HepG2 (cell line): ENCODE data around the gene DUSP16. TPM values are rescaled to one million over a fixed set of nuclear protein-coding genes. Genes with fewer than 3 reads are reported as not detected.

ENCODE experiments used
- ATAC-seq: fragments of 200-7000 bp; cut with Tn5 transposase; 3 replicates; pipeline ENCODE4 v1.9.1; 2020; ENCODE audit warnings: mild to moderate bottlenecking, moderate library complexity
- BruUV-seq: library from RNA; stranded (reverse); fragments of 400-500 nt; replicated peaks from 2 replicates; lab custom pipeline; 2021; lab: Mats Ljungman, UMichigan
- CTCF ChIA-PET: fragments of 300-600 bp; formaldehyde crosslinking; extraction: SDS; loops from one replicate; lab custom pipeline; 2021; ENCODE audit warnings: low total read pairs, inconsistent platforms, low intra/inter-chr PET ratio; lab: Yijun Ruan, JAX
- POLR2A ChIA-PET: fragments of 350-600 bp; sonication (Branson Sonifier 250); formaldehyde crosslinking; loops from one replicate; lab custom pipeline; 2020; ENCODE audit warnings: antibody characterized with exemption, inconsistent platforms; lab: Yijun Ruan, JAX
- DNase-seq: peaks from one replicate; pipeline ENCODE4 v3.0.0-alpha.2; 2015; ENCODE audit warnings: low spot score
- FAIRE-seq: peaks from 3 replicates; lab custom pipeline; 2011; peaks lifted over from hg19 to GRCh38; lab: Jason Lieb, UNC
- H2AFZ ChIP-seq: one replicate; pipeline ENCODE4 v1.6.1; 2011; ENCODE audit warnings: low read length, inconsistent platforms
- H3K27ac ChIP-seq: fragments of 300-600 bp; 3 replicates; pipeline ENCODE4 v1.8.0; 2011; ENCODE audit warnings: mixed run types, mild to moderate bottlenecking, mixed read lengths, low read length, inconsistent platforms; ENCODE audit not compliant: insufficient read depth; ENCODE audit errors: extremely low read length
- H3K27me3 ChIP-seq, 2 experiments: fragments of 200-600 bp in 1 of 2; 2 replicates in 1 of 2; 3 replicates in 1 of 2; pipeline versions ENCODE4 v1.6.0 to v1.8.0; 2011; ENCODE audit warnings: low read length in 2 of 2, mild to moderate bottlenecking in 2 of 2, moderate library complexity in 2 of 2, inconsistent platforms in 1 of 2; ENCODE audit not compliant: insufficient read depth in 2 of 2, control insufficient read depth in 1 of 2
- H3K36me3 ChIP-seq, 2 experiments: fragments of 200-600 bp in 1 of 2; replicated peaks in 1 of 2; 2 replicates in 1 of 2; 3 replicates in 1 of 2; pipeline versions ENCODE4 v1.5.1 to v1.8.0; 2011; ENCODE audit warnings: low read length in 2 of 2, inconsistent platforms in 1 of 2; ENCODE audit not compliant: insufficient read depth in 2 of 2, control insufficient read depth in 1 of 2
- H3K4me1 ChIP-seq: 2 replicates; pipeline ENCODE4 v1.5.1; 2012; ENCODE audit warnings: low read length, inconsistent platforms; ENCODE audit not compliant: insufficient read depth
- H3K4me2 ChIP-seq: 2 replicates; pipeline ENCODE4 v1.6.0; 2011; ENCODE audit warnings: low read depth, low read length, inconsistent platforms
- H3K4me3 ChIP-seq, 3 experiments: fragments of 200-600 bp in 1 of 3; sonication (generic), shearing (Covaris generic) in 1 of 3; replicated peaks in 1 of 3; 2 replicates each; pipeline ENCODE4 v1.5.1; 2011 to 2016; ENCODE audit warnings: low read length in 3 of 3, inconsistent platforms in 2 of 3, low read depth in 2 of 3, mild to moderate bottlenecking in 2 of 3, control low read depth in 1 of 3, mixed read lengths in 1 of 3; ENCODE audit not compliant: insufficient read depth in 1 of 3
- H3K79me2 ChIP-seq: one replicate; pipeline ENCODE4 v1.6.1; 2011; ENCODE audit warnings: low read length, inconsistent platforms; ENCODE audit not compliant: insufficient read depth
- H3K9ac ChIP-seq: 2 replicates; pipeline ENCODE4 v1.6.0; 2011; ENCODE audit warnings: mild to moderate bottlenecking, low read depth, low read length, inconsistent platforms; ENCODE audit not compliant: insufficient read depth
- H3K9me3 ChIP-seq: 2 replicates; pipeline ENCODE4 v1.5.1; 2012; ENCODE audit warnings: mild to moderate bottlenecking, low read length
- H4K20me1 ChIP-seq: 2 replicates; pipeline ENCODE4 v1.6.0; 2011; ENCODE audit warnings: inconsistent platforms, mild to moderate bottlenecking, low read length, moderate library complexity; ENCODE audit not compliant: insufficient read depth
- HES4 ChIP-seq: sonication (generic); formaldehyde crosslinking; IDR thresholded peaks from 2 replicates; pipeline ENCODE4 v1.9.0; 2021; ENCODE audit warnings: mild to moderate bottlenecking, missing genetic modification reagents, borderline replicate concordance
- IRF9 ChIP-seq: sonication (generic); formaldehyde crosslinking; IDR thresholded peaks from 2 replicates; pipeline ENCODE4 v1.8.0; 2022; ENCODE audit warnings: missing genetic modification reagents, mild to moderate bottlenecking, borderline replicate concordance
- MZF1 ChIP-seq: sonication (generic); formaldehyde crosslinking; IDR thresholded peaks from 2 replicates; pipeline ENCODE4 v1.8.1; 2023; ENCODE audit warnings: mild to moderate bottlenecking, missing genetic modification reagents, borderline replicate concordance
- ONECUT2 ChIP-seq: sonication (generic); formaldehyde crosslinking; IDR thresholded peaks from 2 replicates; pipeline ENCODE4 v1.4.0; 2020; ENCODE audit warnings: missing genetic modification reagents
- REXO4 ChIP-seq: sonication (generic); formaldehyde crosslinking; IDR thresholded peaks from 2 replicates; pipeline ENCODE4 v1.8.0; 2022; ENCODE audit warnings: missing genetic modification reagents, mild to moderate bottlenecking, borderline replicate concordance
- TOPORS ChIP-seq: sonication (generic); formaldehyde crosslinking; IDR thresholded peaks from 2 replicates; pipeline ENCODE4 v1.8.0; 2023; ENCODE audit warnings: mild to moderate bottlenecking, missing genetic modification reagents
- ZNF362 ChIP-seq: sonication (generic); formaldehyde crosslinking; IDR thresholded peaks from 2 replicates; pipeline ENCODE4 v1.4.0; 2020; ENCODE audit warnings: missing genetic modification reagents, mild to moderate bottlenecking, borderline replicate concordance
- ZNF556 ChIP-seq: sonication (generic); formaldehyde crosslinking; IDR thresholded peaks from 2 replicates; pipeline ENCODE4 v1.4.0; 2020; ENCODE audit warnings: mild to moderate bottlenecking, missing genetic modification reagents, borderline replicate concordance
- ZNF850 ChIP-seq: sonication (generic); formaldehyde crosslinking; conservative IDR thresholded peaks from 2 replicates; pipeline ENCODE4 v1.9.0; 2021; ENCODE audit warnings: mild to moderate bottlenecking, missing genetic modification reagents
- ZNF878 ChIP-seq: sonication (generic); formaldehyde crosslinking; IDR thresholded peaks from 2 replicates; pipeline ENCODE4 v1.8.1; 2023; ENCODE audit warnings: mild to moderate bottlenecking, missing genetic modification reagents, moderate library complexity
- WGBS: methylation state at CpG from one replicate; pipeline ENCODE4 v1.1.6; 2017; ENCODE audit warnings: low lambda C conversion rate; 5-methylcytosine and 5-hydroxymethylcytosine counted together
- in situ Hi-C: cut with HindIII; loops from 2 replicates; pipeline ENCODE4 v1.10.0; 2017; ENCODE audit warnings: low pct_unique_long_range_greater_than_20kb; ENCODE audit not compliant: extremely low pct_ligation_motif_present
- intact Hi-C: fragments of 100-400 bp; cut with micrococcal nuclease; formaldehyde crosslinking; loops from one replicate; pipeline ENCODE4 v1.10.0; 2022; ENCODE audit not compliant: unreplicated experiment
- polyA plus RNA-seq, 8 experiments: library from polyadenylated mRNA; depleted of rRNA in 3 of 8; stranded (reverse) in 7 of 8; unstranded in 1 of 8; fragments of >200 nt; fragmentation: Illumina TruSeq in 4 of 8; extraction: Trizol in 4 of 8; gene quantifications; 2 replicates each; pipeline versions ENCODE4 v1.2.1 to v1.2.3, GENCODE V29; 2011 to 2016; ENCODE audit warnings: low read depth in 4 of 8, missing spikeins in 1 of 8, mixed read lengths in 1 of 8; ENCODE audit not compliant: insufficient read depth in 1 of 8
- total RNA-seq, 5 experiments: library from RNA; depleted of rRNA; stranded (reverse); fragments of >200 nt; fragmentation: Illumina TruSeq; extraction: Trizol; gene quantifications; 2 replicates each; pipeline ENCODE4 v1.2.3, GENCODE V29; 2016; ENCODE audit warnings: low read depth in 1 of 5

DUSP16 gene
- total and polyA plus RNA-seq, 2 of the 13 experiments (the other 11 are each of a cell fraction or from before 2014, with no cell fraction given), result 45.7 to 46.6 TPM

- DNase-seq, result no peak
- Histone ChIP-seq H3K36me3 (0 out of 5 replicates have a peak, but pooled peaks cover 0 to 2% of the 10 kb centered on the region in 2 experiments), H3K9ac (no peak overlapping the region), H4K20me1 (no peaks in the 10 kb centered on the region), H3K4me1 (peaks cover 46% of the 10 kb centered on the region), H3K4me2 (no peak overlapping the region), H2AFZ (no peak overlapping the region), H3K4me3 (no peak overlapping the region), H3K27me3 (no peaks in the 10 kb centered on the region), H3K27ac (no peak overlapping the region), H3K9me3 (no peaks in the 10 kb centered on the region), H3K79me2 (peaks cover 16% of the 10 kb centered on the region)
- TF ChIP-seq REXO4 (CRISPR knock-in tag) (no peak), HES4 (CRISPR knock-in tag) (no peak), ZNF878 (CRISPR knock-in tag) (no peak), ZNF850 (CRISPR knock-in tag) (no peak), TOPORS (CRISPR knock-in tag) (no peak), ZNF362 (CRISPR knock-in tag) (no peak), ZNF556 (no peak), MZF1 (no peak), IRF9 (no peak), ONECUT2 (no peak)
- ATAC-seq, result no peak
- no peak for FAIRE-seq
- in situ Hi-C loops, result no loop called here
- 77% methylated on average over 3 of the region's 3 CpGs for WGBS
- intact Hi-C loops, result loop anchor here (5.0 kb wide), 1 partner anchor 47 kb away; the partner anchor contains the start of gene DUSP16
- ChIA-PET POLR2A (no interaction called here), CTCF (no interaction called here)
- BruUV-seq, result no TSS peak
Measured at GRCh38 chr12:12609692-12610091, 47.0 kb upstream of the DUSP16 start.
